GM23248 (cell line): ENCODE results near the gene ZG16.

ENCODE experiments used
- EZH2 ChIP-seq: fragments of 200-600 bp; sonication (generic); IDR thresholded peaks from 2 replicates; pipeline ENCODE4 v1.6.1; 2018; ENCODE audit warnings: antibody characterized with exemption, mild to moderate bottlenecking; ENCODE audit not compliant: insufficient read depth, poor library complexity, severe bottlenecking
- EZH2phosphoT487 ChIP-seq: fragments of 200-600 bp; sonication (generic); IDR thresholded peaks from 2 replicates; pipeline ENCODE4 v1.6.1; 2018; ENCODE audit warnings: antibody characterized with exemption, moderate library complexity, mild to moderate bottlenecking, low read depth; ENCODE audit not compliant: insufficient read depth

GRCh38 chr16:29791845-29792807 lies 14.1 kb downstream of the ZG16 start:
- no peak for TF ChIP-seq EZH2
- TF ChIP-seq EZH2phosphoT487: no peak
